Measurements from ENCODE around the gene ELFN1. TPM values are rescaled to one million over a fixed set of nuclear protein-coding genes. Genes with fewer than 3 reads are reported as not detected.

Gene ELFN1
- total RNA-seq, 1 experiment from 2014 or later: 0.69 TPM

DNA sequence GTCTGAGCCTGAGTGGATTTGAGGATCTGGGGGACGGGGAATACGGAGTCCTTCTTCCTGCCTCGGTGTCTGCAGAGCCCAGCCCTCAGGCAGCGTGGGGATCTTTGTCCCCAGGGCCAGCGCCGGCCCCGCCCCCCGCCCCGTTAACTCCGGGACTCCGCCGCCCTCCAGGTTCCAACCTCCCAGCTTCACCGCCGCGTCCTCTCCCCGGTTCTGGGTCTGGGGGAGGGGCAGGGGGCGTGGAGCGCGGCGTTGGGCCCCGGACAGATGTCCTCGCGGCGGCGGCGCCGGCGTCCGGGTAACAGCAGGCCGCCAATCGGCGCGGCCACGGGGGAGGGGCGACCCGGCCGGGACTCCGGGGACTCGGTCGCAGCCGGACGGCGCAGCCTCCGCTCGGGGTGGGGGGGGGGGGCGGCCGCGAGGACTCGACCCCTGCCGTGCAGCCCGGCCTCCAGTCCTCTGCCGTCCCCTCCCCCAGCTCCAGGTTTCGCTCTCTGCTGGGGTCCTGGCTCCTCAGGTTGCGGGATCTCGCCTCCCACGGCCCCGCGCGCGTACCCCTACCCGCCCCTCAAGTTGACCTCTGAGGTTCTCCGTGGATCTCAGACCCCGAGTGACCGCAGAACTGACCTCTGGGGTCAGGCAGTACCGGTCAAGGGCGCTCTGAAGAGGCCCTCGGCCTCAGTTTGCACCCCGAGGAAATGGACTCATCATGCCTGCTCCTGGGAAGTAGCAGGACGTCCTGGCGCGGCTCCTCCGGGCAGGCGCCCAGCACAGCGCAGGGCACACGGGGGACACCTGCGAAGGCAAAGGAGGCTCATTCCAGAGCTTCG is 2.3 kb upstream of the ELFN1 start:
- BruUV-seq (replicated peaks): no TSS peak
- peak overlapping the region; percentile 69 for H2AFZ ChIP-seq (ENCODE audit: low read length)
- no peaks in the 10 kb centered on the region for H3K36me3 ChIP-seq (ENCODE audit: low read depth, low read length)
- peaks cover 68% of the 10 kb centered on the region for H3K27me3 ChIP-seq (ENCODE audit: low read length)
- no peak for TF ChIP-seq EZH2 (IDR thresholded peaks at IDR 0.05; ENCODE audit: low read length, unreplicated experiment)
- TF ChIP-seq, protein P1, sequence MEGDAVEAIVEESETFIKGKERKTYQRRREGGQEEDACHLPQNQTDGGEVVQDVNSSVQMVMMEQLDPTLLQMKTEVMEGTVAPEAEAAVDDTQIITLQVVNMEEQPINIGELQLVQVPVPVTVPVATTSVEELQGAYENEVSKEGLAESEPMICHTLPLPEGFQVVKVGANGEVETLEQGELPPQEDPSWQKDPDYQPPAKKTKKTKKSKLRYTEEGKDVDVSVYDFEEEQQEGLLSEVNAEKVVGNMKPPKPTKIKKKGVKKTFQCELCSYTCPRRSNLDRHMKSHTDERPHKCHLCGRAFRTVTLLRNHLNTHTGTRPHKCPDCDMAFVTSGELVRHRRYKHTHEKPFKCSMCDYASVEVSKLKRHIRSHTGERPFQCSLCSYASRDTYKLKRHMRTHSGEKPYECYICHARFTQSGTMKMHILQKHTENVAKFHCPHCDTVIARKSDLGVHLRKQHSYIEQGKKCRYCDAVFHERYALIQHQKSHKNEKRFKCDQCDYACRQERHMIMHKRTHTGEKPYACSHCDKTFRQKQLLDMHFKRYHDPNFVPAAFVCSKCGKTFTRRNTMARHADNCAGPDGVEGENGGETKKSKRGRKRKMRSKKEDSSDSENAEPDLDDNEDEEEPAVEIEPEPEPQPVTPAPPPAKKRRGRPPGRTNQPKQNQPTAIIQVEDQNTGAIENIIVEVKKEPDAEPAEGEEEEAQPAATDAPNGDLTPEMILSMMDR (conservative IDR thresholded peaks at IDR 0.05; ENCODE audit: low read depth, low read length): no peak
- no peak for TF ChIP-seq EZH2phosphoT487 (IDR thresholded peaks at IDR 0.05; ENCODE audit: borderline replicate concordance, low read length)
- H3K9me2 ChIP-seq (replicated peaks; ENCODE audit: low read length): no peaks in the 10 kb centered on the region
- H3K9me3 ChIP-seq (ENCODE audit: low read length): no peaks in the 10 kb centered on the region
- DNase-seq (no peak), ATAC-seq (no peak)
- peak overlapping the region; percentile 51; the same call in 1 of the 2 replicates for H3K4me3 ChIP-seq (ENCODE audit: low read length)
- peak overlapping the region; percentile 77 for H3K4me2 ChIP-seq (ENCODE audit: low read length)
- no peaks in the 10 kb centered on the region for H4K20me1 ChIP-seq (ENCODE audit: low read length)
- ChIA-PET POLR2A (ENCODE audit: unreplicated experiment) (interaction anchor here (0.7 kb wide), 1 partner anchor 490 kb away, joined by 3 read pairs; no protein-coding TSS in a partner anchor), CTCF (no interaction called here)
- H3K79me2 ChIP-seq (ENCODE audit: low read length): no peaks in the 10 kb centered on the region
- intact Hi-C loops (cut with micrococcal nuclease): loop anchor here (10.0 kb wide), 1 partner anchor 87 kb away; no protein-coding TSS in a partner anchor
- H3F3A ChIP-seq (ENCODE audit: low read length, unreplicated experiment): no peaks in the 10 kb centered on the region
- no peak overlapping the region for H3K9ac ChIP-seq (ENCODE audit: low read length)
- H3K27ac ChIP-seq (ENCODE audit: low read length): no peak overlapping the region
- 0 out of 2 replicates have a peak, but pooled peaks cover 5% of the 10 kb centered on the region for H3K4me1 ChIP-seq (ENCODE audit: insufficient read depth, low read length)

DNA sequence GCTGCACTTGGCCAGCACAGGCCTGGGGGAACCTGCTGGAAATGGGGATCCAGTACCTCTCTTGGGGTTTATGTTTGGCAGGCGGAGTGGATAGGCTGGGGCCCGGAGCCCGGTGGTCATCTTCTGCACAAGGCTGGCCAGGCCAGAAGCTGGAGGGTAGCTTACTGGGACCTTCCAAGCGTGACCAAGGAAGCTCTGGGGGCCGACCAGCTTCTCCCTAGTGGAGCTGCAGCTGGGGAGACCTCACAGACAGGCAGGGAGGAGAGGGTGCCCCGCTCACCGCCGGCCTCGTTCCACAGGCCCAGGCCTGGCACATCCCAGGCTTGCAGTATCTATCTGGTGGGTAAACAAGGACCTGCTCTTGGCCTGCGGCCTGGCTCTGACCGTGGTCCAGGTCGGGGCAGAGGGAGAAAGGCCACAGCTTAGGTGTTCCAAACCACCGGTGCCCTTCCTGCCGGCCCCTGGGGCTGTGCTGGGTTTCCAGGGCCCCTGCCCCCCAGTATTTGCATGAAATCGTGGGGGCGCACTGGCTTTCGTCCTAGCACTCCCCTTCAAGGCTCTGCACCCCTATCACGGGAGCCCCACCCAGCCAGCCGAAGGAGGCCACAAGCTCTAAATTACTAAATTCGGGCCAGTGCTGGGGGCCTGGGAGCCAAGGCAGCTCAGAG is 1.5 kb upstream of the ELFN1 start:
- no peak overlapping the region for H2AFZ ChIP-seq (ENCODE audit: low read length)
- H3K79me2 ChIP-seq (ENCODE audit: low read length): no peaks in the 10 kb centered on the region
- no TSS peak for BruUV-seq (replicated peaks)
- 0 out of 2 replicates have a peak, but pooled peaks cover 5% of the 10 kb centered on the region for H3K4me1 ChIP-seq (ENCODE audit: insufficient read depth, low read length)
- TF ChIP-seq EZH2 (IDR thresholded peaks at IDR 0.05; ENCODE audit: low read length, unreplicated experiment) (no peak), EZH2phosphoT487 (IDR thresholded peaks at IDR 0.05; ENCODE audit: borderline replicate concordance, low read length) (no peak)
- H3F3A ChIP-seq (ENCODE audit: low read length, unreplicated experiment): no peaks in the 10 kb centered on the region
- no peak overlapping the region for H3K4me3 ChIP-seq (ENCODE audit: low read length)
- H3K9me2 ChIP-seq (replicated peaks; ENCODE audit: low read length): no peaks in the 10 kb centered on the region
- no peaks in the 10 kb centered on the region for H3K36me3 ChIP-seq (ENCODE audit: low read depth, low read length)
- ATAC-seq (peak; percentile 14; the same call in 1 of the 2 replicates), DNase-seq (no peak)
- ChIA-PET POLR2A (ENCODE audit: unreplicated experiment) (interaction anchor here (0.7 kb wide), 1 partner anchor 489 kb away, joined by 3 read pairs; no protein-coding TSS in a partner anchor), CTCF (no interaction called here)
- no peaks in the 10 kb centered on the region for H4K20me1 ChIP-seq (ENCODE audit: low read length)
- no peak overlapping the region for H3K27ac ChIP-seq (ENCODE audit: low read length)
- H3K27me3 ChIP-seq (ENCODE audit: low read length): peaks cover 62% of the 10 kb centered on the region
- intact Hi-C loops (cut with micrococcal nuclease): loop anchor here (10.0 kb wide), 1 partner anchor 86 kb away; no protein-coding TSS in a partner anchor
- no peak overlapping the region for H3K9ac ChIP-seq (ENCODE audit: low read length)
- no peaks in the 10 kb centered on the region for H3K9me3 ChIP-seq (ENCODE audit: low read length)
- H3K4me2 ChIP-seq (ENCODE audit: low read length): no peak overlapping the region

DNA sequence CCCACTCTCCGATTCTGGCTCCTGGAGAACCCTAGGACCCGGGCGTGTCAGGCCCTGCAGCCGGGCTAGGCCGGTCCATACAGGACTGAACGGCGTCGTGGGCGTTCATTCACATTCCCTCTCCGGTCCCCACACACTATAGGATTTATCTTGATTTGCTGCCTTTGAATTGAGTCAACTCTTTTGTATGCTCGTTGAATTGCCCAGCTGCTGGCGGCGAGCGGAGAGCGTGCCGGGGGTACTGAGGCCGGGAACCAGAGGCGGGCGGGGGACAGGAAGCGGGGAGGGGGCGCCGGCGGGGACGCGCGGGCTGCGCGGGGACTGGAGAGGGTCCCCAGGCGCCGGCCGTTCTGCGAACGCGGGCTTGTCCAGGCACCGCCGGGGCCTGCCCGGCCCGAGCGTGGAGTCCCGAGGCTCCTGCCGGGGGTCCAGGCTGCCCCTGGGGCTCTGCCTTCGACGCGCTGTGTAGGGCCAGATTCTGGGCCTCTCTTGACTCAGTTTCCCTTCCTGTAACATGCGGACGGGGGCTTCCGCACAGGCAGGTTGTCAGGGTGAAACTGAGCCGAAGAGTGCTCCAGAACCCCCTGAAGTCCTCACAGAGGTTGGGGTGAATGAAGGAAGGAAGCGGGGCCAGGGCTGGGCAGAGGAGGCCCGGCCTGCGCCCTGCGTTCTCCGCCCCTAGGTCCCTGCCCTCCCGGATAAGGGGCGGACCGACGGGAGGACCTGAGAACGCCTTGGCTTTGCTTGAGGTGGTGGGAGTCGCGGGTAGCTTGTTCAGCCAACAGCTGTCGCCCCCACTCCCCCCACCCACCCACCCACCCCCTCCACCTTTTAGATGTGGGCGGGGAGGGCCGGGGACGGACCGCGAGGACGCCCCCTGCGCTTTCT is 769 bp upstream of the ELFN1 start:
- H2AFZ ChIP-seq (ENCODE audit: low read length): no peak overlapping the region
- no peak overlapping the region for H3K4me2 ChIP-seq (ENCODE audit: low read length)
- DNase-seq (no peak), ATAC-seq (no peak)
- H3K27me3 ChIP-seq (ENCODE audit: low read length): peaks cover 54% of the 10 kb centered on the region
- BruUV-seq (replicated peaks): no TSS peak
- POLR2A ChIA-PET (ENCODE audit: unreplicated experiment): no interaction called here
- 0 out of 2 replicates have a peak, but pooled peaks cover 5% of the 10 kb centered on the region for H3K4me1 ChIP-seq (ENCODE audit: insufficient read depth, low read length)
- no peaks in the 10 kb centered on the region for H3K9me2 ChIP-seq (replicated peaks; ENCODE audit: low read length)
- intact Hi-C loops (cut with micrococcal nuclease): loop anchor here (10.0 kb wide), 1 partner anchor 85 kb away; no protein-coding TSS in a partner anchor
- H3K9me3 ChIP-seq (ENCODE audit: low read length): no peaks in the 10 kb centered on the region
- no peak overlapping the region for H3K9ac ChIP-seq (ENCODE audit: low read length)
- CTCF ChIA-PET: no interaction called here
- H3K79me2 ChIP-seq (ENCODE audit: low read length): no peaks in the 10 kb centered on the region
- no peaks in the 10 kb centered on the region for H4K20me1 ChIP-seq (ENCODE audit: low read length)
- no peak for TF ChIP-seq EZH2phosphoT487 (IDR thresholded peaks at IDR 0.05; ENCODE audit: borderline replicate concordance, low read length)
- TF ChIP-seq EZH2 (IDR thresholded peaks at IDR 0.05; ENCODE audit: low read length, unreplicated experiment): no peak
- TF ChIP-seq, protein P1 (conservative IDR thresholded peaks at IDR 0.05; ENCODE audit: low read depth, low read length): no peak
- H3K36me3 ChIP-seq (ENCODE audit: low read depth, low read length): no peaks in the 10 kb centered on the region
- H3K27ac ChIP-seq (ENCODE audit: low read length): no peak overlapping the region
- no peak overlapping the region for H3K4me3 ChIP-seq (ENCODE audit: low read length)
- no peaks in the 10 kb centered on the region for H3F3A ChIP-seq (ENCODE audit: low read length, unreplicated experiment)
